ENCODE data around the gene DIDO1. TPM values are rescaled to one million over a fixed set of nuclear protein-coding genes. Genes with fewer than 3 reads are reported as not detected.

DIDO1 gene
- total and polyA plus RNA-seq, 9 of the 15 experiments (the other 6 are each of a cell fraction or from before 2014, with no cell fraction given), result 4.4 to 46.8 (median 31.2) TPM

- TF ChIP-seq GTF2F1 (IDR thresholded peaks at IDR 0.05; ENCODE audit: low read depth, low read length) (no peak), RFX1 (IDR thresholded peaks at IDR 0.05) (peak; percentile 86), MXI1 (IDR thresholded peaks at IDR 0.05; ENCODE audit: low read depth, low read length) (0 out of 2 replicates have a peak, but pooled peaks have one; percentile 40), RBM15 (IDR thresholded peaks at IDR 0.05; ENCODE audit: insufficient read depth, low read length) (no peak), ARID4B (CRISPR knock-in tag; IDR thresholded peaks at IDR 0.05) (no peak), BRF1 (IDR thresholded peaks at IDR 0.05; ENCODE audit: borderline replicate concordance, extremely low read depth, insufficient read length) (no peak), SP1 (CRISPR knock-in tag; IDR thresholded peaks at IDR 0.05) (peak; percentile 35; the same call in 1 of the 2 replicates), TFAP4 (CRISPR knock-in tag; IDR thresholded peaks at IDR 0.05; ENCODE audit: borderline replicate concordance) (peak; percentile 22; the same call in 1 of the 2 replicates), SRSF1 (IDR thresholded peaks at IDR 0.05; ENCODE audit: low read depth, low read length) (no peak), KLF16 (IDR thresholded peaks at IDR 0.05) (no peak), CHD1 (IDR thresholded peaks at IDR 0.05; ENCODE audit: low read length) (no peak), FOXJ2 (tag; IDR thresholded peaks at IDR 0.05) (0 out of 2 replicates have a peak, but pooled peaks have one; percentile 52)
- TF ChIP-seq, protein P1, sequence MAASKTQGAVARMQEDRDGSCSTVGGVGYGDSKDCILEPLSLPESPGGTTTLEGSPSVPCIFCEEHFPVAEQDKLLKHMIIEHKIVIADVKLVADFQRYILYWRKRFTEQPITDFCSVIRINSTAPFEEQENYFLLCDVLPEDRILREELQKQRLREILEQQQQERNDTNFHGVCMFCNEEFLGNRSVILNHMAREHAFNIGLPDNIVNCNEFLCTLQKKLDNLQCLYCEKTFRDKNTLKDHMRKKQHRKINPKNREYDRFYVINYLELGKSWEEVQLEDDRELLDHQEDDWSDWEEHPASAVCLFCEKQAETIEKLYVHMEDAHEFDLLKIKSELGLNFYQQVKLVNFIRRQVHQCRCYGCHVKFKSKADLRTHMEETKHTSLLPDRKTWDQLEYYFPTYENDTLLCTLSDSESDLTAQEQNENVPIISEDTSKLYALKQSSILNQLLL (CRISPR knock-in tag; IDR thresholded peaks at IDR 0.05; ENCODE audit: borderline replicate concordance), result no peak
- TF ChIP-seq, protein P2, sequence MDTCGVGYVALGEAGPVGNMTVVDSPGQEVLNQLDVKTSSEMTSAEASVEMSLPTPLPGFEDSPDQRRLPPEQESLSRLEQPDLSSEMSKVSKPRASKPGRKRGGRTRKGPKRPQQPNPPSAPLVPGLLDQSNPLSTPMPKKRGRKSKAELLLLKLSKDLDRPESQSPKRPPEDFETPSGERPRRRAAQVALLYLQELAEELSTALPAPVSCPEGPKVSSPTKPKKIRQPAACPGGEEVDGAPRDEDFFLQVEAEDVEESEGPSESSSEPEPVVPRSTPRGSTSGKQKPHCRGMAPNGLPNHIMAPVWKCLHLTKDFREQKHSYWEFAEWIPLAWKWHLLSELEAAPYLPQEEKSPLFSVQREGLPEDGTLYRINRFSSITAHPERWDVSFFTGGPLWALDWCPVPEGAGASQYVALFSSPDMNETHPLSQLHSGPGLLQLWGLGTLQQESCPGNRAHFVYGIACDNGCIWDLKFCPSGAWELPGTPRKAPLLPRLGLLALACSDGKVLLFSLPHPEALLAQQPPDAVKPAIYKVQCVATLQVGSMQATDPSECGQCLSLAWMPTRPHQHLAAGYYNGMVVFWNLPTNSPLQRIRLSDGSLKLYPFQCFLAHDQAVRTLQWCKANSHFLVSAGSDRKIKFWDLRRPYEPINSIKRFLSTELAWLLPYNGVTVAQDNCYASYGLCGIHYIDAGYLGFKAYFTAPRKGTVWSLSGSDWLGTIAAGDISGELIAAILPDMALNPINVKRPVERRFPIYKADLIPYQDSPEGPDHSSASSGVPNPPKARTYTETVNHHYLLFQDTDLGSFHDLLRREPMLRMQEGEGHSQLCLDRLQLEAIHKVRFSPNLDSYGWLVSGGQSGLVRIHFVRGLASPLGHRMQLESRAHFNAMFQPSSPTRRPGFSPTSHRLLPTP (IDR thresholded peaks at IDR 0.05; ENCODE audit: borderline replicate concordance, extremely low read depth, insufficient read length), result no peak
- TF ChIP-seq, protein P3, sequence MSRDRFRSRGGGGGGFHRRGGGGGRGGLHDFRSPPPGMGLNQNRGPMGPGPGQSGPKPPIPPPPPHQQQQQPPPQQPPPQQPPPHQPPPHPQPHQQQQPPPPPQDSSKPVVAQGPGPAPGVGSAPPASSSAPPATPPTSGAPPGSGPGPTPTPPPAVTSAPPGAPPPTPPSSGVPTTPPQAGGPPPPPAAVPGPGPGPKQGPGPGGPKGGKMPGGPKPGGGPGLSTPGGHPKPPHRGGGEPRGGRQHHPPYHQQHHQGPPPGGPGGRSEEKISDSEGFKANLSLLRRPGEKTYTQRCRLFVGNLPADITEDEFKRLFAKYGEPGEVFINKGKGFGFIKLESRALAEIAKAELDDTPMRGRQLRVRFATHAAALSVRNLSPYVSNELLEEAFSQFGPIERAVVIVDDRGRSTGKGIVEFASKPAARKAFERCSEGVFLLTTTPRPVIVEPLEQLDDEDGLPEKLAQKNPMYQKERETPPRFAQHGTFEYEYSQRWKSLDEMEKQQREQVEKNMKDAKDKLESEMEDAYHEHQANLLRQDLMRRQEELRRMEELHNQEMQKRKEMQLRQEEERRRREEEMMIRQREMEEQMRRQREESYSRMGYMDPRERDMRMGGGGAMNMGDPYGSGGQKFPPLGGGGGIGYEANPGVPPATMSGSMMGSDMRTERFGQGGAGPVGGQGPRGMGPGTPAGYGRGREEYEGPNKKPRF (IDR thresholded peaks at IDR 0.05; ENCODE audit: low read depth, low read length), result no peak
Measured at GRCh38 chr20:62914970-62915457, 11.3 kb downstream of the DIDO1 start (continued).

Data from K562 (cell line).